ENCODE data around the gene MAD1L1.

Gene MAD1L1

GRCh38 chr7:1865000-1865555 is 367.7 kb downstream of the MAD1L1 start:
- H3K9me3 ChIP-seq (ENCODE audit: control insufficient read depth, insufficient read depth, low read length), result no peaks in the 10 kb centered on the region
- no peaks in the 10 kb centered on the region for H3F3A ChIP-seq (ENCODE audit: control insufficient read depth, insufficient read depth)
- H3K36me3 ChIP-seq (ENCODE audit: control insufficient read depth, low read length), result no peaks in the 10 kb centered on the region
- H3K79me2 ChIP-seq (ENCODE audit: control insufficient read depth, low read length), result no peaks in the 10 kb centered on the region
- no peak overlapping the region for H3K27ac ChIP-seq (ENCODE audit: low read depth, low read length)
- H3K4me2 ChIP-seq (ENCODE audit: low read length), result no peak overlapping the region
- no peaks in the 10 kb centered on the region for H3K9me2 ChIP-seq (replicated peaks; ENCODE audit: control insufficient read depth, low read length)
- H3K4me1 ChIP-seq (ENCODE audit: control insufficient read depth, low read length), result peaks cover 20% of the 10 kb centered on the region
- TF ChIP-seq EZH2phosphoT487 (IDR thresholded peaks at IDR 0.05; ENCODE audit: borderline replicate concordance, low read length), result no peak
- TF ChIP-seq, protein P1, sequence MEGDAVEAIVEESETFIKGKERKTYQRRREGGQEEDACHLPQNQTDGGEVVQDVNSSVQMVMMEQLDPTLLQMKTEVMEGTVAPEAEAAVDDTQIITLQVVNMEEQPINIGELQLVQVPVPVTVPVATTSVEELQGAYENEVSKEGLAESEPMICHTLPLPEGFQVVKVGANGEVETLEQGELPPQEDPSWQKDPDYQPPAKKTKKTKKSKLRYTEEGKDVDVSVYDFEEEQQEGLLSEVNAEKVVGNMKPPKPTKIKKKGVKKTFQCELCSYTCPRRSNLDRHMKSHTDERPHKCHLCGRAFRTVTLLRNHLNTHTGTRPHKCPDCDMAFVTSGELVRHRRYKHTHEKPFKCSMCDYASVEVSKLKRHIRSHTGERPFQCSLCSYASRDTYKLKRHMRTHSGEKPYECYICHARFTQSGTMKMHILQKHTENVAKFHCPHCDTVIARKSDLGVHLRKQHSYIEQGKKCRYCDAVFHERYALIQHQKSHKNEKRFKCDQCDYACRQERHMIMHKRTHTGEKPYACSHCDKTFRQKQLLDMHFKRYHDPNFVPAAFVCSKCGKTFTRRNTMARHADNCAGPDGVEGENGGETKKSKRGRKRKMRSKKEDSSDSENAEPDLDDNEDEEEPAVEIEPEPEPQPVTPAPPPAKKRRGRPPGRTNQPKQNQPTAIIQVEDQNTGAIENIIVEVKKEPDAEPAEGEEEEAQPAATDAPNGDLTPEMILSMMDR (IDR thresholded peaks at IDR 0.05; ENCODE audit: low read depth, low read length, poor library complexity, severe bottlenecking), result no peak
- H3K27me3 ChIP-seq (ENCODE audit: control insufficient read depth, low read length), result no peaks in the 10 kb centered on the region
- peaks cover 5% of the 10 kb centered on the region; the same call in 1 of the 2 replicates for H4K20me1 ChIP-seq (ENCODE audit: control insufficient read depth, insufficient read depth, low read depth, low read length)
- no peak overlapping the region for H3K4me3 ChIP-seq (ENCODE audit: low read length)

DNA sequence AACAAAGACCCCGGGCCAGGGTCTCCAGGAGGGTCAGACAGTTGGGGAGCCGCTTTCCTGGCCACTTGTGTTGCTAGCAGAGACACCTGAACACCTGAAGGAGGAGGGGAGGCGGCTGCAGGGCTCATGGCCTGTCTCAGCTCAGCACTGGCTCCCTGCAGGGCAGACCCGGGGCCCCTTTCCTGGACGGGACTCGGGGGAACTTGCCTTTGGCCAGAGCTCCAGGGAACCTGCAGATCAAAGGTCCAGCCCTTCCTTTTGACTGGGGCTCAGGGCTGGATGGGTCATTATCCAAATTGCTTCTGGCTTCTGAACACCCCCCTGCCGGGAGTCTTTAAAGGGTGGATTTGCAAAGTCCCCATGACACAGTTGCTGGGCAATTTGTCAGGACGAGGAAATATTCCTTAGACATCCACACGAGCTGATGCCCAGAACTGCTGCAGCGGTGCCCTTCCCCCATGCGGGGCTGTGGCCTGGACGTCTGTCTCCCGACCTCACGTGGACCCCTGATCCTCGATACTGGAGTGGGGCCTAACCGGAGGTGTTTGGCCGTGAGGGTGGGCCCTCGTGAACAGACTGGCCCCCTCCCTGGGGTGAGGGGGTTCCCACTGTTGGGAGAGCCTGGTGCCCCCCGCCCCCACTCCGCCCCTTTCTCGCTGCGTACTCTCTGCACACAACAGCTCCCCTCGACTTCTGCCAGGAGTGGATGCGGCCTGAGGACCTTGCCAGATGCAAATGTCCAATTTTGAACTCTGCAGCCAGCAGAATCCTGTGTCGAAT is 368.4 kb downstream of the MAD1L1 start:
- peaks cover 5% of the 10 kb centered on the region; the same call in 1 of the 2 replicates for H4K20me1 ChIP-seq (ENCODE audit: control insufficient read depth, insufficient read depth, low read depth, low read length)
- H3K27ac ChIP-seq (ENCODE audit: low read depth, low read length), result no peak overlapping the region
- no peak overlapping the region for H3K4me2 ChIP-seq (ENCODE audit: low read length)
- no peaks in the 10 kb centered on the region for H3K9me3 ChIP-seq (ENCODE audit: control insufficient read depth, insufficient read depth, low read length)
- H3F3A ChIP-seq (ENCODE audit: control insufficient read depth, insufficient read depth), result no peaks in the 10 kb centered on the region
- no peaks in the 10 kb centered on the region for H3K27me3 ChIP-seq (ENCODE audit: control insufficient read depth, low read length)
- TF ChIP-seq, protein P1 (IDR thresholded peaks at IDR 0.05; ENCODE audit: low read depth, low read length, poor library complexity, severe bottlenecking), result no peak
- TF ChIP-seq EZH2phosphoT487 (IDR thresholded peaks at IDR 0.05; ENCODE audit: borderline replicate concordance, low read length), result no peak
- no peaks in the 10 kb centered on the region for H3K9me2 ChIP-seq (replicated peaks; ENCODE audit: control insufficient read depth, low read length)
- H3K79me2 ChIP-seq (ENCODE audit: control insufficient read depth, low read length), result no peaks in the 10 kb centered on the region
- peaks cover 20% of the 10 kb centered on the region for H3K4me1 ChIP-seq (ENCODE audit: control insufficient read depth, low read length)
- H3K4me3 ChIP-seq (ENCODE audit: low read length), result no peak overlapping the region
- no peaks in the 10 kb centered on the region for H3K36me3 ChIP-seq (ENCODE audit: control insufficient read depth, low read length)

GRCh38 chr7:1863091-1863900 is 369.4 kb downstream of the MAD1L1 start:
- H3K79me2 ChIP-seq (ENCODE audit: control insufficient read depth, low read length), result no peaks in the 10 kb centered on the region
- no peaks in the 10 kb centered on the region for H3K27me3 ChIP-seq (ENCODE audit: control insufficient read depth, low read length)
- H3K36me3 ChIP-seq (ENCODE audit: control insufficient read depth, low read length), result no peaks in the 10 kb centered on the region
- TF ChIP-seq EZH2phosphoT487 (IDR thresholded peaks at IDR 0.05; ENCODE audit: borderline replicate concordance, low read length), result no peak
- TF ChIP-seq, protein P1 (IDR thresholded peaks at IDR 0.05; ENCODE audit: low read depth, low read length, poor library complexity, severe bottlenecking), result no peak
- no peaks in the 10 kb centered on the region for H3K9me3 ChIP-seq (ENCODE audit: control insufficient read depth, insufficient read depth, low read length)
- peaks cover 20% of the 10 kb centered on the region for H3K4me1 ChIP-seq (ENCODE audit: control insufficient read depth, low read length)
- no peaks in the 10 kb centered on the region for H3F3A ChIP-seq (ENCODE audit: control insufficient read depth, insufficient read depth)
- H3K27ac ChIP-seq (ENCODE audit: low read depth, low read length), result peak overlapping the region; percentile 50
- peak overlapping the region; percentile 70 for H3K4me2 ChIP-seq (ENCODE audit: low read length)
- H3K4me3 ChIP-seq (ENCODE audit: low read length), result peak overlapping the region; percentile 60; the same call in 1 of the 2 replicates
- H4K20me1 ChIP-seq (ENCODE audit: control insufficient read depth, insufficient read depth, low read depth, low read length), result no peaks in the 10 kb centered on the region; the same call in 1 of the 2 replicates
- H3K9me2 ChIP-seq (replicated peaks; ENCODE audit: control insufficient read depth, low read length), result no peaks in the 10 kb centered on the region
